Stimulated activated CD8-positive, alpha-beta memory T cell treated with anti-CD3 and anti-CD28 coated beads, Interleukin-12 subunit alpha, Interleukin-12 subunit beta, amount 100 ng/mL, for 4 hours (primary cell): Measurements from ENCODE around the gene PXDN.

Experiments used
- DNase-seq: peaks from one replicate; pipeline ENCODE4 v3.0.0-alpha.2; 2020; ENCODE audit warnings: low read depth

Gene PXDN

GRCh38 chr2:1581965-1582625 lies 162.2 kb downstream of the PXDN start:
- DNase-seq, result no peak
